ENCODE data around the gene TLE4. TPM values are rescaled to one million over a fixed set of nuclear protein-coding genes. Genes with fewer than 3 reads are reported as not detected.

TLE4 gene
- total and polyA plus RNA-seq, 2 donors (not counting 1 experiment from before 2014, with no cell fraction given) = 34.7 to 57.3 TPM

- peak overlapping the region; percentile 12 for H3K27ac Mint-ChIP-seq
- no peak for TF ChIP-seq CTCF (IDR thresholded peaks at IDR 0.05)
- no peak for TF ChIP-seq EZH2 (IDR thresholded peaks at IDR 0.05; ENCODE audit: borderline replicate concordance, insufficient read depth, low read depth, low read length, poor library complexity, severe bottlenecking)
- H3K4me3 Mint-ChIP-seq = no peak overlapping the region
- Histone ChIP-seq H3K4me1 (ENCODE audit: control insufficient read depth in 2 of 2, insufficient read depth in 2 of 2, low read length in 2 of 2) (peaks cover 24 to 28% of the 10 kb centered on the region in 2 donors), H3K36me3 (replicated peaks in 1 of 2; ENCODE audit: control extremely low read depth in 1 of 2, control insufficient read depth in 1 of 2, extremely low read depth in 1 of 2, insufficient read depth in 2 of 2, low read length in 1 of 2) (no peaks in the 10 kb centered on the region), H3K4me3 (ENCODE audit: control extremely low read depth in 1 of 5, extremely low read depth in 1 of 5, insufficient read depth in 1 of 5, low read depth in 2 of 5, low read length in 4 of 5) (peak overlapping the region in 4 of 5 experiments; percentile 69 to 95 (median 92)), H2AFZ (ENCODE audit: insufficient read depth, low read depth, low read length, poor library complexity, severe bottlenecking) (peak overlapping the region; percentile 93), H3K27me3 (replicated peaks in 1 of 4; ENCODE audit: control extremely low read depth in 1 of 4, control insufficient read depth in 3 of 4, insufficient read depth in 4 of 4, low read length in 3 of 4) (peaks cover 0 to 10% (median 8%) of the 10 kb centered on the region in 4 experiments), H3K9ac (ENCODE audit: low read length) (peak overlapping the region; percentile 82), H4K20me1 (ENCODE audit: control insufficient read depth, insufficient read depth, low read length, poor library complexity, severe bottlenecking) (no peaks in the 10 kb centered on the region), H3K27ac (ENCODE audit: low read length in 2 of 2) (no peak overlapping the region), H3K9me3 (ENCODE audit: control extremely low read depth in 1 of 3, control insufficient read depth in 2 of 3, insufficient read depth in 1 of 3, low read length in 2 of 3) (peaks cover 0 to 3% (median 3%) of the 10 kb centered on the region in 3 donors), H3K4me2 (replicated peaks; ENCODE audit: low read depth, low read length, poor library complexity, severe bottlenecking) (peak overlapping the region; percentile 95), H3K79me2 (ENCODE audit: control insufficient read depth, insufficient read depth, low read length) (peaks cover 10% of the 10 kb centered on the region)
- DNase-seq (no peak), ATAC-seq (ENCODE audit: low read depth) (no peak)
- ChIA-PET CTCF (no interaction called here), POLR2A (no interaction called here)
- 26% methylated on average over 13 of the region's 18 CpGs for WGBS (ENCODE audit: insufficient coverage)
- H3K4me1 Mint-ChIP-seq = peaks cover 32% of the 10 kb centered on the region
- H3K27me3 Mint-ChIP-seq = peaks cover 18% of the 10 kb centered on the region
- intact Hi-C loops (cut with micrococcal nuclease) = loop anchor here (5.0 to 10.0 kb wide), 4 partner anchors 315 to 1333 kb away; partner anchors contain the start of genes CEP78 and PSAT1
- H3K9me3 Mint-ChIP-seq (ENCODE audit: insufficient read depth) = no peaks in the 10 kb centered on the region
Observed at GRCh38 chr9:79569814-79570447, 1.8 kb upstream of the TLE4 start.

Data from B cell (primary cell).